ENCODE measurements around the gene MINDY4B.
"Not testable (repeated sequence)": the region's sequence is repeated elsewhere in the genome, so short reads cannot be mapped to it uniquely, and the experiment has no call there.

The MINDY4B gene

GRCh38 chr3:150898046-150898754 lies 7.0 kb downstream of the MINDY4B start:
- no peak for DNase-seq

GRCh38 chr3:150897592-150897991 lies 7.6 kb downstream of the MINDY4B start:
- no peak for DNase-seq

DNA sequence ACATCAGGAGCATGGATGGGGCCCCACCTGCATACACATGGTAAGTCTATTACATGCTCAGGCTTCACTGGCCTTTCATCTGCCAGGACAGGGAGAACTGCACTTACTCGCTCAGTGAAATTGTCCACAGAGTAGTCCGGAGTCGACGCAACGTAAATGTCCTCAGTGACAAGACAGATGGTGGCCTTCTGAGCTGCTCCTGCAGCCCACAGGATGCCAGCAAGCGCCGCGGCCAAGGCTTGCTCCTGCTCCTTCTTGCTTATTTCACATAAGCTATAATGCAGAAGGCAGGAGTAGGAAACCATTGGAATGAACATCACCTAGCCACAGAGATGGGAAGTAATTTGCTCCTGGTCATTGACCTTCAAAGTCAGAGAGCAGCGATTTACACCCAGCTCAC lies 14.4 kb downstream of the MINDY4B start:
- no peak for DNase-seq

- no peak for DNase-seq
These were observed 14.9 kb downstream of the MINDY4B start for GRCh38 chr3:150890295-150890694.

DNA sequence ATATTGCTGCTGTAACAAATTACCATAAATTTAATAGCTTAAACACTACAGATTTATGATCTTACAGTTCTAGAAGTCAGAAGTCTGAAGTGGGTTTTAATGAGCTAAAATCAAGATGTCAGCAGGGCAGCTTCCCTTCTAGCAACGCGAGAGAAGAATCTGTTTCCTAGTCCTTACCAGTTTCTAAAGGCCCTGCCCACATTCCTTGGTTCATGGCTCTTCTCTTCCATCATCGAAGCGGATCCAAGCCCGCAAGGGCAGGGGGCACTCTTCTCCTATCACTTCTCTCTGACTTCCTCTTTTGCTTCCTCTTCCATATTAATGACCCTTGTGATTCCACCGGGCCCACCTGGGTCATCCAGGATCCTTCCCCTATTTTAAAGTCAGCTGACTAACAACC lies 16.1 kb downstream of the MINDY4B start:
- no peak for DNase-seq

GRCh38 chr3:150887031-150887430 lies 18.2 kb downstream of the MINDY4B start:
- DNase-seq, result no peak

GRCh38 chr3:150885535-150885934 lies 19.7 kb downstream of the MINDY4B start:
- DNase-seq, result no peak

DNA sequence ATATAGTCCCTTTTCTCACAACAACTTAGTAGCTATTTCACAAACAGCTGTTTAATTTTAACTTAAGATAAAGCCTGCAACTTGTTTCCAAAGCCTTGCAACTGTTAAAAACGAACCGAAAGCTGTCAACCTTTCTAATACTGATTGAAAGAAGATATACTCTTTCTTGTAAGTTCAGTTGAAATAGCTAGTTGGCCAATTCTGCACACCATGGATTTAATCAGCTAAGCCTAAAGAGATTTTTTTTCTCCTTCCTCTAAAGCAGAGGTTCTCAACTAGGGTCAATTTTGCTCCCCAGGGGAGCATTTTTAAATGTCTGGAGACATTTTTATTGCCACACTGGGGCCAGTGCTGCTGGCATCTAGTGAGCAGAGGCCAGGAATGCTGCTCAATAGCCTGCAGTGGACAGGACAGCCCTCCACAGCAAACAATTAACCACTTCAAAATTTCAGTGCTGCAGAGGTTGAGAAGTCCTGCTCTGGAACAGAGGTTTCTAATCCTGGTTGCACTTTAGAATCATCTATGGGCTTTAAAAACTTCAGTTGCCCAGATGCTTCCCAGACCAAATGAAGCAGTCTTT lies 26.2 kb downstream of the MINDY4B start:
- no peak for DNase-seq

DNA sequence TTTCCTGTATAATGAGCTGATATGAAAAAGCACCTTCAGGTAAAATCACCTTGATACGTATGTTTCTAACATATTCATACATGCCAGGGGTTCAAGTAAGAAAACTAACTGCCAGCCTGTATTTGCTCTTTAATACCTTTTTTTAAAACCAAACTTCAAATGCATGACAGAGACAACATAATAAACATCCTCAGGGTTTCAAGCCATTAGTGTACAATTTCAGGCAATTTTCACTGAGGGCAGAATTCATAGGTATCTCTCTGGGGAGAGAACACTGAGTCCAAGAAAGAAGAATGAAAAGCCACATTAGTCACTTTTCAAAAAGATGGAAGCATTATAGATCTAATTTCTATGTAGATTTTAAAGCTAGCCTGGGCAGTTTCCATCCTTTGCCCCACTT lies 26.9 kb downstream of the MINDY4B start:
- no peak for DNase-seq

DNA sequence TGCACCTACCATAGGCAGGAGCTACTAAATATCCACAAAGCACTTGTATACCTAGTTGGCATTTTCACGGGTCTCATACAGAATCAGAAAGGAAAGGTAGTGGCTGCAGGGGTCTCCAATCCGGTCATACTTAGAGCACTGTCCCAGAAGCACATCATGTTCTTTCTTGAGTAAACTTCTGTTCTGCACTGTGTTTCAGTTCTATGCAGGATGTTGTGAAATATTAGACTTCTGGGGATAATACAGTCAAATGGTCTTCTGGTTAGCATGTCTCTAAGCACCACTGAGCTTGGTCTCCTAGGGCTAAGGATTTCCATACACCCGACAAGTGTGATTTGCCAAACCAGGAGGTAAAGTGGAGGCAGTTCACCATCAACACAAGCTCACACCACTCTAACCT lies 27.9 kb downstream of the MINDY4B start:
- no peak for DNase-seq

DNA sequence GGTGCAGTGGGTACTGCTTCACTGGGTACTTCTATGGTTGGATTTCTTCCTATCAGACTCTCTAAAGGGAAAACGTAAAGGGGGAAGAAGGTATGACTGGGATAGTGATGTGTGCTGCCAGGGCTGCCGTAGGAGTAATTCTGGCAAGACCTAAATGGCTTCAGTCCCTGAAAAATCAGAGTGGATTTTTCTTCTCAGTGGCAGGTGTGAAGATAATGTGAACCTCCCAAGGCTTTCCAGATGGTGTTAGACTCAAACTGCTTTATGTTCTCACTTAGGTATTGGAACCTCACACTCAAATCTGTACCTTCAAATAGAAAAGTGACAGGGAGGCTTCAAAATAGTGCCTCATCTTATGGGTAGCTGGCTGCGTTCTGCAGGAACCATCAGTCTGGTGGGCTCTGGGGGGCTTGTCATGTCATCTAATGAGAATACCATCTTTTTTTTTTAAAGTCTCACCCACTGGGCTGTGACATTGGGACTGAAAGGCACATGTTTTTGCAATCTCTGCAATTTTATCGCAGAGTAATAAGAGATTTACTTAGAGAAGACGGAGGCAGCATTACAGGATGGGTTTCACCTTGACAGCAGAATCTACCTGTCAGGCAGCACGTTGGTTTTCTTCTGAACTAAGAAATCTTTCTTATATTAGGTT lies 28.5 kb downstream of the MINDY4B start:
- no peak for DNase-seq

GRCh38 chr3:150875548-150875947 lies 29.7 kb downstream of the MINDY4B start:
- no peak for DNase-seq

- DNase-seq, result no peak
These were observed 30.5 kb downstream of the MINDY4B start for GRCh38 chr3:150874666-150875219.

DNA sequence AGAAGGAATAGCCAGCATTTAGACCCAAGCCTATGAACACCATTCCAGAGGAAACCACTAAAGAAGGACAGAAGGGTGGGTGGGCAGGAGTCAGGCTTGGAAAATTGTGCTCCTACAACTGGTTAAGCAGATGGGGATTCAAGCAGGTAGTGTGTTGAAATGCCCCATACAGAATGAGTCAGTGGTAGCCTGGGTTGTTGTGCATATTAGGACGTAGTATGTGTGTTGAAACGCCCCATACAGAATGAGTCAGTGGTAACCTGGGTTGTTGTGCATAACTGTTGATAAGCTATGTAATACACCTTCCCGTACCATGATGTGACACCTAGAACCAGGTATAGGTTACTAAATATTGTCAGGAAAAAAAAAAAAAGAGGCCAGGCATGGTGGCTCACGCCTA lies 34.0 kb downstream of the MINDY4B start:
- no peak for DNase-seq

- no peak for DNase-seq
These were observed 34.8 kb downstream of the MINDY4B start for GRCh38 chr3:150870406-150870805.

GRCh38 chr3:150868282-150868681 lies 37.0 kb downstream of the MINDY4B start:
- DNase-seq, result no peak

GRCh38 chr3:150867434-150867833 lies 37.8 kb downstream of the MINDY4B start:
- no peak for DNase-seq

DNA sequence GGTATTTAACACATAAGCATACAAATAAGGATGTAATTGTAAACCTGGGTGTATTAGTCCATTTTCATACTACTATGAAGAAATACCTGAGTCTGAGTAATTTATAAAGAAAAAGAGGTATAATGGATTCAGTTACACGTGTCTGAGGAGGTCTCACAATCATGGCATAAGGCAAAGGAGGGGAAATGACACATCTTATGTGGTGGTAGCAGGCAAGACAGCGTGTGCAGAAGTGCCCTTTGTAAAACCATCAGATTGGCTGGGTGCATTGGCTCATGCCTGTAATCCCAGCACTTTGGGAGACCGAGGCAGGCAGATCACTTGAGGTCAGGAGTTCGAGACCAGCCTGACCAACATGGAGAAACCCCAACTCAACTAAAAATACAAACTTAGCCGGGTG lies 41.3 kb downstream of the MINDY4B start:
- not testable (repeated sequence) for DNase-seq

GRCh38 chr3:150861851-150862250 lies 43.4 kb downstream of the MINDY4B start:
- no peak for DNase-seq

DNA sequence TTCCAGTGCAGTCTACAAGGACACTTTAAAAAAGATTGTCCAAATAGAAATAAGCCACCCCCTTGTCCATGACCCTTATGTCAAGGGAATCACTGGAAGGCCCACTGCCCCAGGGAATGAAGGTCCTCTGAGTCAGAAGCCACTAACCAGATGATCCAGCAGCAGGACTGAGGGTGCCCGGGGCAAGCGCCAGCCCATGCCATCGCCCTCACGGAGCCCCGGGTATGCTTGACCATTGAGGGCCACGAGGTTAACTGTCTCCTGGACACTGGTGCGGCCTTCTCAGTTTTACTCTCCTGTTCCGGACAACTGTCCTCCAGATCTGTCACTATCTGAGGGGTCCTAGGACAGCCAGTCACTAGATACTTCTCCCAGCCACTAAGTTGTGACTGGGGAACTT lies 47.3 kb downstream of the MINDY4B start:
- DNase-seq, result not testable (repeated sequence)

DNA sequence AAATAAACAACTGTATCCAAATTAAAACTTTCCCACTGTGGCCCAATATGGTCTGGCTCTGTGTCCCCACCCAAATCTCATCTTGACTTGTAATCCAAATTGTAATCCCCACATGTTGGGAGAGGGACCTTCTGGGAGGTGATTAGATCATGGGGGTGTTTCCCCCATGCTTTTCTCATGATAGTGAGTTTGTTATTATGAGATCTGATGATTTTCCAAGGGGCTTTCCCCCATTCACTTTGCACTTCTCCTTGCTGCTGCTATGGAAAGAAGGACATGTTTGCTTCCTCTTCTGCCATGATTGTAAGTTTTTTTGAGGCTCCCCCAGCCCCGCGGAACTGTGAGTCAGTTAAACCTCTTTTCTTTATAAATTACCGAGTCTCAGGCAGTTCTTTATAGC lies 55.0 kb downstream of the MINDY4B start:
- DNase-seq, result no peak

DNA sequence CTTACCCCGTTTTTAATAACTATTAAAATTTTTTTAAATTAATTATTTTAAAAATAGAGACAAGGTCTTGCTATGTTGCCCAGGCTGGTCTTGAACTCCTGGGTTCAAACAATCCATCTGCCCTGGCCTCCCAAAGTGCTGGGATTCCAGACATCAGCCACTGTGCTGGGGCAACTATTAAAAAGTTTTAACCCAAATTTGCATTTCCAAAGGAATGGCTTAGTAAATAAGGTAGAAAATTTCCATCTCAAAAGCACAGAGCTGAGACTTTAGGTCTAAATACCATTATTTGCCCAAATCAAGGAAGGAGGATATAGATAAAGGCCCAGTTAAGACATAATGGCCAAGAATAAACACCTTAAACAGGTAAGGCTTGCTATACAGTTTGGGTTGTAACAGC lies 56.4 kb downstream of the MINDY4B start:
- DNase-seq, result no peak

GRCh38 chr3:150847433-150847832 lies 57.8 kb downstream of the MINDY4B start:
- DNase-seq, result no peak

- DNase-seq, result no peak
These were observed 60.8 kb downstream of the MINDY4B start for GRCh38 chr3:150844484-150844883.

All from NCI-H1930 (cell line).